ENCODE results near the gene CD84.
"Not testable (repeated sequence)": the region's sequence is repeated elsewhere in the genome, so short reads cannot be mapped to it uniquely, and the experiment has no call there.

The CD84 gene, protein sequence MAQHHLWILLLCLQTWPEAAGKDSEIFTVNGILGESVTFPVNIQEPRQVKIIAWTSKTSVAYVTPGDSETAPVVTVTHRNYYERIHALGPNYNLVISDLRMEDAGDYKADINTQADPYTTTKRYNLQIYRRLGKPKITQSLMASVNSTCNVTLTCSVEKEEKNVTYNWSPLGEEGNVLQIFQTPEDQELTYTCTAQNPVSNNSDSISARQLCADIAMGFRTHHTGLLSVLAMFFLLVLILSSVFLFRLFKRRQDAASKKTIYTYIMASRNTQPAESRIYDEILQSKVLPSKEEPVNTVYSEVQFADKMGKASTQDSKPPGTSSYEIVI

DNA sequence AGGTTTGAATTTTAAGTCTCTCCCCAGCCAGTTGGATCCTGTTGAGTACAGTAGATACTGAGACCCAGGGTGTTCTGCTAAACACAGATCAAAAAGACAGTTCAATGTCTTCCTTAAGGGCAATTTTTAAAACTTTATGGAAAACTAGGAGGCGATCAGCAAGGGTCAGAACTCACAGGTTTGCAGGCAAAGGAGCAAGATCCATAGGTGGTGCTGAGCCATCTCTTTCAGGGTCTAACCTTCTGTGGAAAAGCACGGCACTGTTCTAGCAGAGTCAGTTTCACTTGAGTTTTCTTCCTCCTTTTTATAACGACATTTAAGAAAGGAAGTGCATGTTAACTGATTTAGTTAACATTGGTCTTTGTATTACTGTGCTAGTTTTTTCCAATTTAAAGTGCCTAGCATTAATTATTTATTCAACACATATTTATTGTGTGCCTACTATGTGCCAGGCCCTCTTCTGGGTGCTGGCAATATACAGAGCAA lies at the start of gene CD84:
Gene CD84, minus strand, starts transcription at position 281 of the 486 bp plus-strand sequence. Its CDS starts 59 bp downstream, at position 222.
- Histone ChIP-seq H3K9me3 (ENCODE audit: control insufficient read depth, insufficient read depth, low read length) (no peaks in the 10 kb centered on the region), H3K4me1 (ENCODE audit: control insufficient read depth, insufficient read depth, low read length) (no peaks in the 10 kb centered on the region), H3K27me3 (ENCODE audit: control insufficient read depth, insufficient read depth, low read length) (no peaks in the 10 kb centered on the region), H3K4me3 (ENCODE audit: low read depth, low read length) (no peak within 1 kb of the TSS), H3K36me3 (ENCODE audit: control insufficient read depth, insufficient read depth, low read length) (no peaks in the 10 kb centered on the region), H3K9ac (ENCODE audit: low read depth, low read length) (no peak within 1 kb of the TSS)

- no peaks in the 10 kb centered on the region for H3K9me3 ChIP-seq (ENCODE audit: control insufficient read depth, insufficient read depth, low read length)
- no peak overlapping the region for H3K9ac ChIP-seq (ENCODE audit: low read depth, low read length)
- H3K27me3 ChIP-seq (ENCODE audit: control insufficient read depth, insufficient read depth, low read length), result no peaks in the 10 kb centered on the region
- H3K4me3 ChIP-seq (ENCODE audit: low read depth, low read length), result no peak overlapping the region
- H3K36me3 ChIP-seq (ENCODE audit: control insufficient read depth, insufficient read depth, low read length), result no peaks in the 10 kb centered on the region
- H3K4me1 ChIP-seq (ENCODE audit: control insufficient read depth, insufficient read depth, low read length), result no peaks in the 10 kb centered on the region
These were observed 49.5 kb upstream of the CD84 start for GRCh38 chr1:160628799-160629263.

DNA sequence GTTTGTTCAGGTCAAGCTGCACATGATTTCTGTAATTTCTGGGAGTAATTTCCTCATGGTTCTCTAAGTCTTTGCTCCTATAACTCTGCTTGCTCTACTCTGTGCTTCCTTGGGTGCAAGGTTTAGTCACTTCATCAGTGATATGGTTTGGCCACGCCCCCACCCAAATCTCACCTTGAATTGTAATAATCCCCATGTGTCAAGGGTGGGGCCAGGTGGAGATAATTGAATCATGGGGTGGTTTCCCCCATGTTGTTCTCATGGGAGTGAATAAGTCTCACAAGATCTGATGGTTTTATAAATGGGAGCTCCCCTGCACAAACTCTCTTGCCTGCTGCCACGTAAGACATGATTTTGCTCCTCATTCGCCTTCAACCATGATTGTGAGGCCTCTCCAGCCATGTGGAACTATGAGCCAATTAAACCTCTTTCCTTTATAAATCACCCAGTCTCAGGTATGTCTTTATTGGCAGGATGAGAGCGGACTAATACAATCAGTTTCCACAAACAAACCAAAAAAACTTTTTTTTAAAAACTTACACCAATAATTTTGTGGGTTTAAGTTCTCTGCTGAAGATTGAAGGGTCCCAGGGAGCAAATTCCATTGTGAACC lies 48.5 kb upstream of the CD84 start:
- not testable (repeated sequence) for H3K9ac ChIP-seq (ENCODE audit: low read depth, low read length); H3K9me3 ChIP-seq (ENCODE audit: control insufficient read depth, insufficient read depth, low read length); H3K27me3 ChIP-seq (ENCODE audit: control insufficient read depth, insufficient read depth, low read length); H3K36me3 ChIP-seq (ENCODE audit: control insufficient read depth, insufficient read depth, low read length); H3K4me3 ChIP-seq (ENCODE audit: low read depth, low read length); H3K4me1 ChIP-seq (ENCODE audit: control insufficient read depth, insufficient read depth, low read length)

- H3K27me3 ChIP-seq (ENCODE audit: control insufficient read depth, insufficient read depth, low read length), result no peaks in the 10 kb centered on the region
- no peaks in the 10 kb centered on the region for H3K9me3 ChIP-seq (ENCODE audit: control insufficient read depth, insufficient read depth, low read length)
- no peak overlapping the region for H3K4me3 ChIP-seq (ENCODE audit: low read depth, low read length)
- H3K36me3 ChIP-seq (ENCODE audit: control insufficient read depth, insufficient read depth, low read length), result no peaks in the 10 kb centered on the region
- no peaks in the 10 kb centered on the region for H3K4me1 ChIP-seq (ENCODE audit: control insufficient read depth, insufficient read depth, low read length)
- no peak overlapping the region for H3K9ac ChIP-seq (ENCODE audit: low read depth, low read length)
These were observed 47.4 kb upstream of the CD84 start for GRCh38 chr1:160626509-160627342.

DNA sequence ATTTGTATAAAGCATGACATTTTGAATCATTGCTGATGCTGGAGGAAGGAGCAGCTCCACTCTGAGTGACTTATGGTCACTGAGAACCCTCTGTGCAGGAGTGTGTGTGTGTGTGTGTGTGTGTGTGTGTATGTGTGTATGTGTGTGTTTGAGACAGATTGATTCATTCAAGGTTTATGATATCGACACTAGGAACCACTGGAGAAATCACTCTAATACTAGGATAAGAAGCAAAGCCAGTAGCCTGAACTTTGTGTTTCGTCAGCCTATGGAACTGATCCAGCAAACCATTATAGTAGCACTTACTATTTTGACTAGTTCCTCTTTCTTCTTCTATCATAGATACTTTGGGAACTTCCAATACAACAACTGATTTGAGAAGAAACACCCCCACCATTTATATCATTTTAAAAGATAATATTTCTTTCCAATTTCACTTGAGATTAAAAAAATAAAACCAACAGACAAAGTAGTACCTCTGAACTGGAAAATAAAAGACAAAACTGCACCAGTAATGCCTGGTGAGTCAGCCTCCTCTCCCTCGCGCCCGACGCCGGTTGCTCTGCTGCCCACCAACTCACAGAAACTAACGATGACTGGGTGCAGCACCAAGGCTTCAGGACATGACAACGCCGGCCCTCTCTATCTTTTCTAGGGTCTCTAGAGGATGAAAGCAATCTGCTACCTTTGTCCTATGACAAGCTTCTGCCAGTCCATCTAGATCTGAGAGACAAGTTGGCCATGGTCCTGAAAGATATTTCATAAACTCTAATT lies 46.6 kb upstream of the CD84 start:
- no peak overlapping the region for H3K9ac ChIP-seq (ENCODE audit: low read depth, low read length)

GRCh38 chr1:160625321-160625720 lies 46.0 kb upstream of the CD84 start:
- Histone ChIP-seq H3K9me3 (ENCODE audit: control insufficient read depth, insufficient read depth, low read length) (no peaks in the 10 kb centered on the region), H3K4me3 (ENCODE audit: low read depth, low read length) (no peak overlapping the region), H3K27me3 (ENCODE audit: control insufficient read depth, insufficient read depth, low read length) (no peaks in the 10 kb centered on the region), H3K4me1 (ENCODE audit: control insufficient read depth, insufficient read depth, low read length) (no peaks in the 10 kb centered on the region), H3K36me3 (ENCODE audit: control insufficient read depth, insufficient read depth, low read length) (no peaks in the 10 kb centered on the region), H3K9ac (ENCODE audit: low read depth, low read length) (no peak overlapping the region)

More for the DNA sequence above, 46.6 kb upstream of the CD84 start:
- Histone ChIP-seq H3K27me3 (ENCODE audit: control insufficient read depth, insufficient read depth, low read length) (no peaks in the 10 kb centered on the region), H3K4me1 (ENCODE audit: control insufficient read depth, insufficient read depth, low read length) (no peaks in the 10 kb centered on the region), H3K4me3 (ENCODE audit: low read depth, low read length) (no peak overlapping the region), H3K36me3 (ENCODE audit: control insufficient read depth, insufficient read depth, low read length) (no peaks in the 10 kb centered on the region), H3K9me3 (ENCODE audit: control insufficient read depth, insufficient read depth, low read length) (no peaks in the 10 kb centered on the region)

DNA sequence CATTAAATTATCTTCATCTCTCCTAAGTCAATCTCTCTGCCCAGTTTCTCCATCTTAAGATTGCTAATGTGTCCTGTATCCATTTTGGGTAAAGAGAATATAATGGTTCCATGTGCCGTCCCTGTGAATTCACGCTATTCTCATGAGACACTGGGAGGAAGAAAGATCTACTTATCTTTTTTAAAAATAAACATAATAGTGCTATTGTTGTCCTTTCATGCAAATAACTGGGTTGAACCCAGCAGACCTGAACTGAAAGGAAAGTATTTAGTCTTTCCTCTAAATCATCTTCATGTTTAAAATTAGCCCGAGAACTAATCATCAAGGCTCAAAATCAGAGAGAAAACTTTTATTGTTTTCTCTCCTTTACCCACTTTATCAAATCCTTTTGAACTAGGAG lies 45.2 kb upstream of the CD84 start:
- Histone ChIP-seq H3K9me3 (ENCODE audit: control insufficient read depth, insufficient read depth, low read length) (no peaks in the 10 kb centered on the region), H3K27me3 (ENCODE audit: control insufficient read depth, insufficient read depth, low read length) (no peaks in the 10 kb centered on the region), H3K4me1 (ENCODE audit: control insufficient read depth, insufficient read depth, low read length) (no peaks in the 10 kb centered on the region), H3K36me3 (ENCODE audit: control insufficient read depth, insufficient read depth, low read length) (no peaks in the 10 kb centered on the region), H3K4me3 (ENCODE audit: low read depth, low read length) (no peak overlapping the region), H3K9ac (ENCODE audit: low read depth, low read length) (no peak overlapping the region)

GRCh38 chr1:160623862-160624261 lies 44.6 kb upstream of the CD84 start:
- no peak overlapping the region for H3K9ac ChIP-seq (ENCODE audit: low read depth, low read length)
- no peaks in the 10 kb centered on the region for H3K9me3 ChIP-seq (ENCODE audit: control insufficient read depth, insufficient read depth, low read length)
- H3K4me3 ChIP-seq (ENCODE audit: low read depth, low read length), result no peak overlapping the region
- H3K27me3 ChIP-seq (ENCODE audit: control insufficient read depth, insufficient read depth, low read length), result no peaks in the 10 kb centered on the region
- no peaks in the 10 kb centered on the region for H3K4me1 ChIP-seq (ENCODE audit: control insufficient read depth, insufficient read depth, low read length)
- H3K36me3 ChIP-seq (ENCODE audit: control insufficient read depth, insufficient read depth, low read length), result no peaks in the 10 kb centered on the region

- Histone ChIP-seq H3K9ac (ENCODE audit: low read depth, low read length) (no peak overlapping the region), H3K36me3 (ENCODE audit: control insufficient read depth, insufficient read depth, low read length) (no peaks in the 10 kb centered on the region), H3K4me1 (ENCODE audit: control insufficient read depth, insufficient read depth, low read length) (no peaks in the 10 kb centered on the region), H3K4me3 (ENCODE audit: low read depth, low read length) (no peak overlapping the region), H3K27me3 (ENCODE audit: control insufficient read depth, insufficient read depth, low read length) (no peaks in the 10 kb centered on the region), H3K9me3 (ENCODE audit: control insufficient read depth, insufficient read depth, low read length) (no peaks in the 10 kb centered on the region)
These were observed 43.9 kb upstream of the CD84 start for GRCh38 chr1:160623227-160623633.

- H3K9ac ChIP-seq (ENCODE audit: low read depth, low read length), result no peak overlapping the region
- no peaks in the 10 kb centered on the region for H3K36me3 ChIP-seq (ENCODE audit: control insufficient read depth, insufficient read depth, low read length)
- no peak overlapping the region for H3K4me3 ChIP-seq (ENCODE audit: low read depth, low read length)
- H3K27me3 ChIP-seq (ENCODE audit: control insufficient read depth, insufficient read depth, low read length), result no peaks in the 10 kb centered on the region
- H3K4me1 ChIP-seq (ENCODE audit: control insufficient read depth, insufficient read depth, low read length), result no peaks in the 10 kb centered on the region
- H3K9me3 ChIP-seq (ENCODE audit: control insufficient read depth, insufficient read depth, low read length), result no peaks in the 10 kb centered on the region
These were observed 43.4 kb upstream of the CD84 start for GRCh38 chr1:160622501-160623226.
